GM12892 (cell line): ENCODE measurements around the gene TIAM1.

ENCODE experiments used
- DNase-seq: peaks from one replicate; pipeline ENCODE4 v3.0.0; 2011; ENCODE audit not compliant: insufficient read length
- FAIRE-seq: peaks from 2 replicates; lab custom pipeline; 2011; peaks lifted over from hg19 to GRCh38; lab: Jason Lieb, UNC
- POLR2A ChIP-seq: IDR thresholded peaks from 2 replicates; pipeline ENCODE4 v1.6.1; 2011; ENCODE audit warnings: low read depth, low read length, control low read depth
- POLR2AphosphoS5 ChIP-seq: IDR thresholded peaks from 2 replicates; pipeline ENCODE4 v1.6.1; 2011; ENCODE audit warnings: low read depth, low read length, control low read depth
- TAF1 ChIP-seq: IDR thresholded peaks from 2 replicates; pipeline ENCODE4 v1.6.1; 2011; ENCODE audit warnings: low read depth, mild to moderate bottlenecking, control low read depth, low read length, borderline replicate concordance

Gene TIAM1

DNA sequence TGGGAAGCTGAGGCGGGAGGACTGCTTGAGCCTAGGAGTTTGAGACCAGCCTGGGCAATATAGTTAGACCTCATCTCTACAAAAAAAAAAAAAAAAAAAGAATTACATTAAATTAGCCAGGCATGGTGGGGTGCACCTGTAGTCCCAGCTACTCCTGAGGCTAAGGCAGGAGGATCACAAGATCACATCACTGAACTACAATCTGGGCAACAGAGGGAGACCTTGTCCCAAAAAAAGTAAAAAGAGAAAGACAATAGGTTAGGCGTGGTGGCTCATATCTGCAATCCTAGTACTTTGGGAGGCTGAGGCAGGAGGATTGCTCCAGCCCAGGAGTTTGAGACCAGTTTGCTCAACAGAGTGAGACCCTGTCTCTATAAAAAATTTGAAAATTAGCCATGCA, 130.3 kb downstream of the TIAM1 start:
- FAIRE-seq (no peak), DNase-seq (no peak)
- TF ChIP-seq TAF1 (no peak), POLR2A (no peak), POLR2AphosphoS5 (no peak)

GRCh38 chr21:31211836-31212235, 132.2 kb downstream of the TIAM1 start:
- FAIRE-seq: no peak
- DNase-seq: no peak
- no peak for TF ChIP-seq POLR2A
- no peak for TF ChIP-seq POLR2AphosphoS5
- no peak for TF ChIP-seq TAF1

- DNase-seq: no peak
- FAIRE-seq: no peak
Measured at GRCh38 chr21:31205412-31205811, 138.6 kb downstream of the TIAM1 start.

GRCh38 chr21:31204801-31205200, 139.3 kb downstream of the TIAM1 start:
- DNase-seq: no peak
- TF ChIP-seq POLR2A: no peak
- TF ChIP-seq TAF1: no peak
- no peak for FAIRE-seq

More at GRCh38 chr21:31205412-31205811, 138.6 kb downstream of the TIAM1 start:
- TF ChIP-seq POLR2AphosphoS5 (no peak), POLR2A (no peak), TAF1 (no peak)

DNA sequence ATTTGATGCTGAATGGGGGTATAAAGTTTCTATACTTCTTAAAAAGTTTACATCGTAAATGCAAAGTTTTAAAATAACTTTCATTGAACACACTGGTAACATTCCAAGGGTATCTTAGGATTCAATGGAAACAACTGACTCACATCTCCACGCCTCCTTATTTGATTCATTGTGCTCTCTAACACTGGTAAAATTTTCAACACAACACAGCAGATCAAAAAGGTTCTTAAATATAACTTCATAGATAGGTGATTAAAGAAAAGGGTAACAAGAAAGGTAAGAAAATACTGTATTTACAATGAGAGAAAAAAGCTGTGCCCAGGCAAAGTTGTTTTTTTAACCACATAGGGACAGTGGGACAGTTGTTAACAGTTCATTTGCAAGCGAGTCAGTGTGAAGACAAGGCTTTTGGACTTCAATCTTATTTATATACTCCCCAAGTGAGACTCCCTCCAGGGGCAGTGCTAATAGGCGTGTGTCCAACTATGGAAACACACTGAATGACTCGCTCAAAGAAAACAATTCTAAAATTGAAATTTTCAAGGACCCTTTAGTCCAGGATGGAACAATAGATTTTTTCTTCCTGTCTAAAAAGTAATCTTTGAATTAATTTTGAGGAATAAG, 140.5 kb downstream of the TIAM1 start:
- TF ChIP-seq TAF1: no peak
- no peak for TF ChIP-seq POLR2AphosphoS5
- no peak for TF ChIP-seq POLR2A
- DNase-seq: no peak
- no peak for FAIRE-seq

- TF ChIP-seq TAF1: no peak
- no peak for TF ChIP-seq POLR2AphosphoS5
- no peak for TF ChIP-seq POLR2A
- FAIRE-seq: no peak
- DNase-seq: no peak
Measured at GRCh38 chr21:31201548-31201947, 142.5 kb downstream of the TIAM1 start.

- DNase-seq: no peak
- TF ChIP-seq POLR2AphosphoS5: no peak
- TF ChIP-seq POLR2A: no peak
- no peak for TF ChIP-seq TAF1
- peak; percentile 5 for FAIRE-seq
Measured at GRCh38 chr21:31201144-31201543, 142.9 kb downstream of the TIAM1 start.

- no peak for FAIRE-seq
- DNase-seq: no peak
- TF ChIP-seq POLR2AphosphoS5: no peak
Measured at GRCh38 chr21:31198575-31198974, 145.5 kb downstream of the TIAM1 start.

DNA sequence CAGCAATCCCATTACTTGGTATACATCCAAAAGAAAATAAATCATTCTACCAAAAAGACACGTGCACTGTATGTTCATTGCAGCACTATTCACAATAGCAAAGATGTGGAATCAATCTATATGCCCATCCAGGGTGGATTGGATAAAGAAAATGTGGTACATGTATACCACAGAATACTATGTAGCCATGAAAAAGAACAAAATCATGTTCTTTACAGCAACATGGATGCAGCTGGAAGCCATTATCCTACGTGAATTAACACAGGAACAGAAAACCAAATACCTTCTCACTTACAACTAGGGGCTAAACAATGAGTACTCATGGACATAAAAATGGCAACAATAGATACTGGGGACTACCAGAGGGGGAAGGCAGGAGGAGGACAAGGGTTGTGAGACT, 147.3 kb downstream of the TIAM1 start:
- FAIRE-seq (no peak), DNase-seq (no peak)
- no peak for TF ChIP-seq POLR2AphosphoS5
- TF ChIP-seq TAF1: no peak
- no peak for TF ChIP-seq POLR2A

GRCh38 chr21:31195334-31196015, 148.6 kb downstream of the TIAM1 start:
- TF ChIP-seq POLR2A (no peak), TAF1 (no peak), POLR2AphosphoS5 (no peak)
- FAIRE-seq (no peak), DNase-seq (no peak)

DNA sequence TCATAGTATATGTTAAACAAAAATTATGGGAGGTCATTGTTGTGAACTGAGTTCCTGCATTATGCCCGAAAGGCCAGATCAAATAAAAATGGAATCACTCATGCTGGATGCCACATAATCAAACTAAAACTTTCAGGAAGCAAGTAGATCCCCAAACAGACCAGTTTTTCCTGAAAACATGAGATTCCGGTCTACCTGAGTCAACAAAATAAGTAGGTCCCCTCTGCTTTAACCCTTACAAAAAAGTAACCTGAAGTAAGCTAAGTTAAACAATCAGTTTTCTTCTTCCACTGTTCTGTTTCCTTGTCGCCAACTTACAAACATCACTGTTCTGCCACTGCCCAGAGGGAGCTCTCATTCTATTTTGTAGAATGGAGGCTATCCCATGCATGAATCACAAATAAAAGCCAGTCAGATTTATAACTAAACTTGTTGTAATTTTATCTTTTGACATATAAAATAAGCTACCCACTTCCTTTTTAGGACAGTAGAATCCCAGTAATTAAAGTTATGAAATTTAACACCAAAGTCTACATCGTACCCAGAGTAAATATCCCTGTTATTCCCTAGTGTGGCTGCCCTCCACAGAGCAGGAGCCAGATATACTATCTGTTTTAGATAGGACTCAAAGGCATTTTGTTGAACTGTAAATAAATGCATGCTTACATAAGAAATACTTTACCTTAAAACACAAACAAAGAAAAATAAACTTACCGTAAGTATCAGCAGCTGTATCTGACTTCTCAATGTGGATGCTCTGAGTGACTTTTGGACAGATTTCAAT, 149.4 kb downstream of the TIAM1 start:
- FAIRE-seq: no peak

DNA sequence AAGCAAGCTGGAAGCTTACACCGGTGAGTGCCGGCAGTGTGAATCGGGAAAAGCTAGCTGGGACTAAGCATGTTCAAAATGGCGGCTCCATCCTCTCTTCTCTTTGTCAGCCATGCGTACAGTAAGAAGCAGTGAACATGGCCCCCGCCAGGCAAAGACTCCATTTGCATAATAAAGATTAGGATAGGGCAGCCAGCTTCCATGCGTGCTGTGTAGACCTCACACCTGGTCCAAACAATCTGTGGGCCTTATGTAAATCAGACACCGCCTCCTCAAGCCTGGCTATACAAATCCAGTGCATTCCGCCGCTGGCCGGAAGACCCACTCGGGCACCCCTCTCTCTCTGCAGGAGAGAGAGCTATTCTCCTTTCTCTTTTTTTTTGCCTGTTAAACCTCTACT, 150.3 kb downstream of the TIAM1 start:
- DNase-seq: no peak
- no peak for FAIRE-seq
- TF ChIP-seq POLR2A: no peak
- TF ChIP-seq TAF1: no peak
- TF ChIP-seq POLR2AphosphoS5: no peak

More for the DNA sequence above, 149.4 kb downstream of the TIAM1 start:
- TF ChIP-seq POLR2A: no peak
- no peak for TF ChIP-seq POLR2AphosphoS5
- TF ChIP-seq TAF1: no peak
- no peak for DNase-seq
